Stimulated activated CD4-positive, alpha-beta T cell treated with anti-CD3 and anti-CD28 coated beads, TNF-alpha, amount 100 ng/mL, for 1 hour (primary cell): ENCODE results near the gene DET1.
"Not testable (repeated sequence)": the region's sequence is repeated elsewhere in the genome, so short reads cannot be mapped to it uniquely, and the experiment has no call there.

Experiments used
- DNase-seq, 3 donors: peaks; one replicate each; pipeline ENCODE4 v3.0.0-alpha.2; 2020; ENCODE audit warnings: low read depth in 3 of 3, low spot score in 1 of 3

DET1 gene

DNA sequence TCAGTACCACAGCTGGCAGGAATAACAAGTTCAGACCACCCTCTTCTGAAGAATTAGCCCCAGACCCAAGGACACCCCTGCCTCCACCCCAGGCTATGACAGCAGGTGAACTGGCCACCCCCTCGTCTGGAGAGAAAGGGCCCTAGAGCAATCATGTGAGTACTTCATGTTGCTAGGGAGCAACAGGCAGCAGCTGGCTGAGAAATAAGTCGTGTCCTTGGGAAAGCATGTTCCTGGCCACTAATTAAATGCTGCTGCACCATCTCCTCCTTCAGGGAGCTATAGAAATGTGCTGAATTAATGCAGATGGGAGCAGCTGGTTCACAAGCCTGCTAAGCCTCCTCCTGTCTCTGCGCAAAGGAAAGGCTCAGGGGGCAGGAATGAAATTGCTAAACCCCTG, 47.5 kb downstream of the DET1 start:
- no peak for DNase-seq

DNA sequence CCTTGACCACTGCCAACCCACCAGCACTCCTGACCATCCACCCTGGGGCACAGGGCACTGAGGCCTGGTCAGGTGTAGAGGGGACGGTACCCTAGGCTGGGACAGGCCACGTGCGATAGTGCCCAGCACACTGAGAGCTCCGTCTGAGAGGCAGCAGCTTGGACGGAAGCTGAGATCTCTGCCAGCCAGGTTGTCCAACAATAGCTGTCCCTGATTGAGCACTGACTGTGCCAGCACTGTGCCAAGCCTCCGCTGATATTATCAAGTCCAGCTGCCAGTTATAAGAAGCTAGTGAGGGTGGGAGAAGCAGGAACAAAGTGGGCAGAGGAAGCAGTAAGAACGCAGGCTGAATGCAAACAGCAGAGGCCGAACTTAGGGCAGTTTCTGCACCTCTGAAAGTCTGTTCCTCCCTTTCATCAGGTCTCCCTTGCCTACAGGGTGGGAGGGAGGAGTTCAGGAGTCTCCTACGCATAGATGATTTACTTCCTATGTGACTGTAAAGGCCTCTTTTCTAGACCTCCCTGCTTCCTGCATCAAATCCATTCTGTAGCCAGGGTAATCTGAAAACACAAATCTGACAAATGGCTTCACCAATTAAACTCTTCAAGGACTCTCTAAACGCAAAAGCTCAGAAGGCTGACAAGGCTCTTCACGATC, 49.2 kb downstream of the DET1 start:
- no peak for DNase-seq

DNA sequence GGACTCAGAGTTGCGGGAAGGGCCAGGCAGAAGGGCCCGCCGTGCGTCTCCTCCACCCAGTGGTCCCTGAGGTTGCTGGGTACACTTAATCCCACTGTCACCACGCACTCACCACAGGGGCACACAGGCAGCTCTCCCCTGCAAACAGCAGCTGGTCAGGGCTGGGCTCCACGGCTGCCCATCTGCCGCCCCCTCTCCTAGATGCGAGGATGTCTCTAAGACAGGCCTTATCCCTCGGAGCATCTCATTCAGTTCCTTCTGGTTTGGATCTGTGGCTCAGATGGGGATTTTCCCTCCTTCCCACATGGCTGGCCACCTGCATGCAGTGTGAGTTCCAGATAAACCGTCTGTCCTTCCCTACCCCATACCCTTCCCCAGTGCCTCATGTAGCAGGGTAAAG, 52.6 kb downstream of the DET1 start:
- no peak for DNase-seq

DNA sequence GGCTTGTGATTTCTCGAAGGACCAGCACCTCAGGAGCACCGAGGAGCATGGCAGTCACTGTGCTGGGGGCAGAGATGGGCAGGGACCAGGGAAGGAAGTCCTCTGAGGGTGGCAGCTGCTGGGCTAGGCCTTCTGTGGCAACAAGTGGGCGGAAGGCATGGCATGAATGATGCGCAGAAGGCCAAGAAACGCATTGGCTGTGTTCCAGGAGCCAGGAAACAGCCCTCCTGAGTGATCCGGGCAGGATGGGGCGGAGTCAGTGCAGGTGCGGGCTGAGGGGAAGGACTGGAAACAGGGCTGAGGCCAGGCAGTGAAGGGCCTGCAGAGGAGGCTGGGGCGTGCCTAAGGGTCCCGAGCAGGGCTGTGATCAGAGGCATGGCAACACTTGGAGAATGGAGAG, 55.3 kb downstream of the DET1 start:
- DNase-seq: no peak

DNA sequence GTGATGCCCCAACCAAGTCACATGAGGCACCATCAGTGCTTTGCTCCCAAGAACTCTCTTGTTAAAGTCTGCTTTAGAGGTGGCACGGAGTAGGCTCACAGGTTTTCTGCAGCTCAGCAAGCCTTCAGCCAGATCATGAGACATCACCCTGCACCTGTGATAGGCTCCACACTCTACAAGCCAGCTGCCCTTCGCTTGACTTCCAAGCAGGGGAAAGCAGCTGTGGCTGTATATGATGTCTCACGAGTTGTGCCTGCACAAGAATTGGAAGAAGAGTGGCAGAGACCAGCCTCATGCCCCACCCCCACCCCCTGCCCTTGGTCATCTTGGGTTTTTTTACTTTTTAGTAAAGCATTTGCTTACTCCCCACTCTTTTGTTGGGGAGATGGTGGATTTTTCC, 56.4 kb downstream of the DET1 start:
- no peak for DNase-seq

DNA sequence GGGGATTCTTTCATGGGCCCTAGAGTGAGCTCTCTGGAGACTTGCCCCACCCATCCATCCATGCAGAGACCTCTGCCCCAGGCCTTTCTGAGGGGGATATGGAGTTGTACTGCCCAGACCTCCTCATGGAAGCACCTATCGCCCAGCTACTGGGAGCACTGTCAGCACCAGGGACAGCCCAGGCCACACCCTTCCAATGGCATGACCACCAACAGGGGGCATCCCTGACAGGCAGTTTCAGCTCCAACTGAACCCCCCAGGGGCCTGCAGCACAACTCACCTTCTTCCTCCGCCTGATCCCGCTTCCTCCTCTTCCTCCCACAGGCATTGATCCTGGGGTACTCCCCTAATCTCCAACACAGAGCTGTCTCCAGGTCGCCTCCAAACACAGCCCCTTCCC, 57.2 kb downstream of the DET1 start:
- DNase-seq: no peak

DNA sequence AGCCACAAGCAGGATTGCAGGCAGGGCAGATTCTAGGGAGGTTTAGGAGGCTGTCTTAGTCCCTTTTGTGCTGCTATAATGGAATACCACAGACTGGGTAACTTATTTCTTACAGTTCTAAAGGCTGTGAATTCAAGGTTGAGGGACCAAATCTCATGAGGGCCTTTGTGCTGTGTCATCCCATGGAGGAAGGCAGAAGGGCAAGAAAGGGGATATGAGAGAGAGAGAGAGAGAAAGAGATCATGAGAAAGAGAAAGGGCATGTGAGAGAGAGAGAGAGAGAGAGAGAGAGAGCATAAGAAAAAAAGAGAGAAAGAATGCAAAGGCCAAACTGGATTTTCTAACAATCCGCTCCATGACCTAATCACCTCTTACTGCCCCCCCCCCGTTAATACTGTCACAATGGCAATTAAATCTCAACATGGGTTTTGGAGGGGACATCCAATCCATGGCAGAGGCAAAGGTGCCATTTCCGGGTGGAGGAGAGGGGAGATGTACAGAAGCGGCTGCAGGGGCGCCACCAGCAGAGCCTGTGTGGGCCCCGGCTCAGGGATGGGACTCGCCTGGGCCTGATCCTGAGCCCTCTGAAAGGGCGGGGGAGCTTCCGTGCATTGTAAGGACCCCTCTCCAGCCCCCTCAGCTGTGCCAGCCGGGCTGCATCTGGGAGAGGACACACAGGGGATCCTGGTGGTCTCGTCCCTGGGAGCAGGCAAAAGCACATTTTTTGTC, 58.5 kb downstream of the DET1 start:
- no peak for DNase-seq

DNA sequence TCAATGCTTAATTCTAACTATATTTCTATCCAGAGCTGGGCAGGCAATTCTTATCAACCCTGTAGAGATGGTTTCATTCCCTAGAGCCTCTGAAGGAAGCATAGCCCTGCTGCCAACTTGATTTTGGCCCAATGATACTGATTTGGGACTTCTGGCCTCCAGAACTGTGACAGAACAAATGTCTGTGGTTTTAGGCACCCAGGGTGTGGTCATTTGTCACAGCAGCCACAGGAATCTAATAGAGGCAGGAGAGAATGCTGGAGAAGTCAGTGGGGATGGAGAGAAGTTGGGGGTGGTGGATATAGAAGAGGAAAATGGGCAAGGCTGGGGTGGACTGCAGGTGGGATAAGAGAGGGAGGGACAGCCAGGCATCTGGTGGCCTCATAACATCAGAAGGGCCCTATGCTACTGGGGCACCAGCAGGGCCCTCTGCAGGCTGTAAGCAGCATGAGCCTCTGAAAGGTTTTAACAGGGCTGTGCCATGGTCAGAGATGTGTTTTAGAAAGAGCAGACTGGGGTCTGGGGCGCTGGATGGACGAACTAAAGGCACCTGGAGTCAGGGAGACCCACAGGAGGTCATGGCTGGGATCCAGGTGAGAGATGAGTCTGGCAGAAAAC, 59.2 kb downstream of the DET1 start:
- no peak for DNase-seq

DNA sequence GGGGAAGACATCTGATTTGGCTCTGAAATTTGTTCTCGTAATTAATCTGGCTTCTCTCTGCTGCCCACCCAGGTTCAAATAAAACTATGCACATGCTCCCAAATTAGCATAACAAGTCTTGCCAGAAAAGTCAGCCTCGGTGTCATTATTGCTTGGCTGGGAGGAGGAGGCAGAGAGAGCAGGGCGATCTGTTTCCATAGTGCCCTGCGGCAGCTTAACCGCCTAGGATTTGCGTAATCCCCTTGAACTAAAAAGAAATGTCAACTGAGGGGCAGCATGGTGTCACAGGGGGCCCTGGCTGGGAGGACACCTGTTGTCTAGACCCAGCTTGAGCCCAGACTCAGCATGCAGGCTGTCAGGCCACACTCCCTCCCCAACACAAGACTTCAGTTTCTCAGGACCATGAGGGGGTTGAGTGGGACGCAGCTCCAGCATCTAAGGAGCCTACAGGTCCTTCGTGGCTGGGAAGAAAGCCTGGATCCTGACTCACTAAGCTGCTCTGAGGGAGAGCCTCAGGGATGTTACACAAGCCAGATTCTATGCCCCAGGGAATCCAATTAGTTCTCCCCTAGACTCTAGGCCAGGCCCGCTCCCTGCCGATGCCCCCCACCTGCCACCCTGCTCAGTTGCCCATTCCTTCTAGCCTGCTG, 61.7 kb downstream of the DET1 start:
- no peak for DNase-seq

DNA sequence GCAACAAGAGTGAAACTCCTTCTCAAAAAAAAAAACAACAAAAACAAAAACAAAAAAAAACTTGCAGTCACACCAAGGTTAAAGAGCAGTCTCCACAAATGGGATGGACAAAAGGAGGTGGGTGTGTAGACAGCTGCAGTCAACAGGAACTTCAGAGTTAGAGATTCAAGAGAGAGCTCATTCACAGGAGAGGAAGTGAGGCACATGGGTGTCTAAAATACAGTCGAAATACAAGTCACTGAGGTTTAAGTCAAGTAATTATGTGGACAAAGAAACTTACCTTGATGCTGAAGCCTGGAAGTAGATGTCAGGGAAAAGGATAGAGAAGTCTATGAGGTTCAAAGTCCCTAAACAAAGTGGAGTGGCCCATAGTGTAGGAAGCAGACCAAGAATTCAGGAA, 64.2 kb downstream of the DET1 start:
- DNase-seq: no peak

DNA sequence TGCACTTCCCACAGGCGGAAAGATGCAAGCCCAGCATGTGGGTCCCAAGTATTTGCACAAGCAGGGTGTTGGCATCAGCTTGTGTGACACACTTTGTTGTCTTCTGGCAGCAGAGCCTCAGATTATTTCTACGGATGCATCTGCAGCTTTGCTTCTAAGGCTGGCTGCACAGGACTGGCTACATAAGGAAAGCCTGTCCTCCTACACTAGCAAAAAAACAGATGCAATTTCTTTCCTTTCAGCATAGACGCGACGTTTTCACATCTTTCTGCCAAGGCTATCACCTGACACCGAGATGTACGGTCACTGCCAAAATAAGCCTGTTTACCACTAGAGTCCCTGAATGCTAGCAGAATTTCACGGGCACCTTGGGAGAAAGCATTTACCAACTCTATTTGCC, 65.5 kb downstream of the DET1 start:
- no peak for DNase-seq

DNA sequence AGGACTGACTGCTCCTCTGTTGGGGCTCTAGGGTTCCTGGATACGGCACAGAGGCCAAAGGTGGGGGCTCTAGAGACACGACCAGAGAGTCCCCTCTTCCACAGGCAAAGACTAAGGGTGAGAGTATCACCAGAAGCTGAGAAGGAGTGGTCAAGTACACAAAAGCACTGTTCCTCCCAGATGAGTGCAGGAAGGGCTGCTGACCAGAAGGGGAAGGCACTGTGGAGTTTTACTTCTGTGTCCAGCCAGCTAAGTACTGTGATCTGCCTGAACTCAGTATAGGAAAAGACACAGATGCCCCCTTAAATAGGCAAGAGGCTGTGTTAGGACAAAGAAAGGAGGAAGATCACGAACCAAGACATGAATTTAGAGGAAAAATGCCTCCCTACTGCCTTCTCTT, 67.3 kb downstream of the DET1 start:
- DNase-seq: no peak

DNA sequence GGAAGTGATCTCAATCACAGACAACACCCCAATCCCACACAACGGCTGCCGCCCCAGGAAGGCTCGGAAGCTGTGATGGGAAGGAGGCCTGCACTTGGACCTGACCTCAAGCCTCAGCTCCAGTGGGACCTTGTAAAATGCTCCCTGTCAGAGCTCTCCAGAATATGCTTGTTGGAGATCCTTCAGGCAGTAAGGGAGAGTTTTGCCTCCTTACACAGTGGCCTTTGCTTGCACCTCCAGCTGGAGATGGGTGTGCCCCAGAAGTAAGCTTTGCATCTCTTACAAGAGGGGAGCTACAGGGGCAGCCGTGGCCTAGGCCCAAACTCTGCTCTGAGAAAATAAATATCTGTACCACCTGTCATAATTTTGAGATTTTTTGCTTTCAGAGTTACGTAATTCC, 68.6 kb downstream of the DET1 start:
- DNase-seq: no peak

DNA sequence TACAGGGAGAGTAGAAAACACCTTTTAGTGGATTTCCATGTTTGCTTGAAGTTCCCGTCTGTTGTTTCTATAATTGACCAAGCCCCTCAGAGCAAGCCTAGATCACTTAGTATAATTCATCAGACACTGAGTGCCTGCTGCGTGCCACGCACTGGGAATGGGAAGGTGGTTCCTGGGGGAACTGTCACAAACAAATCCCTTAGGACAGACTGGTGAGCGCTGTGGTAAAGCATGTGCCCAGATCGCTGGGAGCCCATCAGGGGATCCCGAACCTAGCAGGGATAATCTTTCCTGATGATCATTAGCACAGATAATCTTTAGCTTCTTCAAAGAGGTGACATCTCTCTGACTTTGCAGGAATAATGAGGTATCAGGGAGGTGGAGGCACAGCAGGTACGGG, 69.4 kb downstream of the DET1 start:
- DNase-seq: no peak

DNA sequence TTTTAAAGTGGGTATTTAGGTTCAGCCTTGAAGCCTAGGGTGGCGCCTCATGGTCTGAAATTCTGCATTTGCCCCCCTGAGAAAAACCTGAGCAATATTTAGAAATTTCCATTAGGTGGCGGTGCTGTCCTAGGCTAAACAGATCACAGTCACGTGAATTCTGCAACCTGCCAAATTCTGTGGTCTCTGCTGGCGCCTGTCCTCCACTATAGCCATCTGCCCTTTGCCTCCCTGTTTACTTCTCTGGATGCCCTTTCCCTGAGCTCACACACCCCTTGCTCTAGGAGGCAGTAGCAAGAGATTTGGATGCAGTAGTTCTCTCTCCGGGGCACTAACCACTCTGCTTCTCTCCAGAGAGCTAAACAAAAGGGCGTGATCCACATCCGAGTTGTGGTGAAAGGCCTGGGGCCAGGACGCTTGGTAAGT, 69.8 kb downstream of the DET1 start:
- no peak for DNase-seq

DNA sequence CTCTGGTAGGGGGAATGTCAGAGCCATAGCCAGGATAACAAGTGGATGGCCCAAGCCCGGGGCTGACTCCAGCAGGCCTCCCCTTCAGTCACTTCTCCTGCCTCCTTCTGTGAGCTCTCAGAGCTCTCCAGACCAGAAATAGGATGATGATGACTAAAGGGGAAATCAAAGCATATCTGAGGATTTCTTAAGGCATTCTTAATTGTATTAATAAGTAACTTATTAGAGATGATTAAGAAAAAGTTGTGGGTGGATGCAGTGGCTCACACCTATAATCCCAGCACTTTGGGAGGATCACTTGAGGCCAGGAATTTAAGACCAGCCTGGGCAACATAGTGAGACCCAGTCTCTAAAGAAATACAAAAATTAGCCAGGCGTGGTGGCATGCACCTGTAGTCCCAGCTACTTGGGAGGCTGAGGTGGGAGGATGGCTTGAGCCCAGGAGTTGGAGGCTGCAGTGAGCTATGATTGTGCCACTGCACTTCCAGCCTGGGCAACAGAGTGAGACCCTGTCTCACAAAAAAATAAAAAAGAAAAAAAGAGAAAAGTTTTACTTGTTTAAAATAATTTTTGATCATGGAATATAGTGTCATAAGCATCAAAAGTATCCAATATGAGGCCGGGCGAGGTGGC, 72.7 kb downstream of the DET1 start:
- not testable (repeated sequence) for DNase-seq

DNA sequence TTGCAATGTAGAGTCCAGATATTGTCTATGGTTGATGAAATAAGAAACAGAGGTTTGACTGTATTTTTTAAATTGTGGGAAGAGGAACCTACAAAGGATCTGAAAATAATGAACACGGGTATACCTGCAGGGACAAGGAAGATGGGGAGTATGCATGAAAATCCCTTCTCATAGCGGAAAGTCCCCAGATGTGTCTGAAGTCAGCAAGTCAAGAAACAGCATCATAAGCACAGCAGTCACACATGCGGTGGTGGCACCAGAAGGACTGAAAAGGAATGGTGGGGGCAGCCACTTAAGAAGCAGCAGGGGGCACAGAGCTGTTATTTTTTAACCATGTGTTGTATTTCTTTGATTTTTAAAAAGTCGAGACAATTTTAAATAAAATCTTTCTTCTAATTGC, 74.3 kb downstream of the DET1 start:
- DNase-seq: no peak

DNA sequence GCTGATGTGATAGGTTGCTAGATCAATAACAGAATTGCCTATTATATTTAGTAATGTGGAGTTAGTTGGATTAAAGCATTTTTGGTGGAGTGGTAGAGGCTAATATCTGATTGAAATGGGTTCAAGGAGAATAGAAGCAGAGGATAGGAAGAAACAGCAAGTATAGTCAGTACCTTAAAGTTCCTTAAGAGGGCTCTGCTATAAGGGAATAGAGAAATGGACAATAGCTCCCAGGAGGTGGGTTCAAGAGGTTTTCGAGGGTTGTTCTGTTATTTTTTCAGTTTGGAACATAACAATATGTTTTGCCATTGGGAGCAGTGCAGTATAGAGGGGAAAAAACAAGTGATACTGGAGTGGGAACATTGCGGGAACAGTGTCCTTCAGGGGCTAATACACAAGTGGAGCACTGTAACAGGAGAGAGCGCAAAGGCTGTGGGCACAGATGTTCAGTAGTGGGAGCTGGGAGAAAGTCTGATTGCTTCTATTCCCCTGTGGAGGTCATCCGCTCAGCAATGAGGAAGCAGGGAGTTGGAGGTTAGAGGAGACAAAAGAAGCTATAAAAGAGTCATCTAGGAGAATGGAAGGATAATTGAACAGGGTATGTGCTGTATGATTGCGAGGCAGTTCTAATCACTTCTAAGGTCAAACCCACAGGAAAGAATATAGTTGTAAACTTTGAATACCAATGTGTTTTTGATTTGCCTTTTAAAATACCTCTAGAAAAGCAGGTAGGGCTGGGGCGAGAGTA, 75.7 kb downstream of the DET1 start:
- DNase-seq: no peak

DNA sequence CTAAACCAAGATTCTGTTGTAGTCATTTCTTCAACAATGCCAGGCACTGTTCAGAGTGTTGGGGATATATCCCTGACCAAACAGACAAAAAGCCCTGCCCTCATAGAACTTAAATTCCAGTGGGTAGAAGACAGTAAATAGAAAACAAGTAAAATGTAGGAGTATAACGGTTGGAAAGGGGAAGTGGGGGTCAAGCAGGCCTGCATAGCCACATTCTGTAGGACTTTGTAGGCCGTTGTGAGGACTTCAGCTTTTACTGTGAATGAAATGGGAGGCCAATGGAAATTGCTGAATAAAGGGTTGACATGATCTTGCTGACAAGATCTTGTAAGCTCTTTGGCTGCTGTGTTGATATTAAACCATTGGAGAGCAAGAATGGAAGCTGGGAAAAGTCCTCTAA, 77.2 kb downstream of the DET1 start:
- DNase-seq: no peak

DNA sequence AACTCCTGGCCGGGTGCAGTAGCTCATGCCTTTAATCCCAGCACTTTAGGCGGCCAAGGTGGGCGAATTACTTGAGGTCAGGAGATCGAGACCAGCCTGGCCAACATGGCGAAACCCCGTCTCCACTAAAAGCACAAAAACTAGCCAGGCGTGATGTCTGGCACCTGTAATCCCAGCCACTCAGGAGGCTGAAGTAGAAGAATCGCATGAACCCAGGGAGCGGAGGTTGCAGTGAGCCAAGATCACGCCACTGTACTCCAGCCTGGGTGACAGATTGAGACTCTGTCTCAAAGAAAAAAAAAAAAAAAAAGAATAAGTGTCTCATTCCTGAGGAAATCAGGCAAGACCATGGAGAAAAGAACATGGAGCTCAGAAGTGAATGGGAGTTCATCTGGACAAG, 77.8 kb downstream of the DET1 start:
- DNase-seq: not testable (repeated sequence)

DNA sequence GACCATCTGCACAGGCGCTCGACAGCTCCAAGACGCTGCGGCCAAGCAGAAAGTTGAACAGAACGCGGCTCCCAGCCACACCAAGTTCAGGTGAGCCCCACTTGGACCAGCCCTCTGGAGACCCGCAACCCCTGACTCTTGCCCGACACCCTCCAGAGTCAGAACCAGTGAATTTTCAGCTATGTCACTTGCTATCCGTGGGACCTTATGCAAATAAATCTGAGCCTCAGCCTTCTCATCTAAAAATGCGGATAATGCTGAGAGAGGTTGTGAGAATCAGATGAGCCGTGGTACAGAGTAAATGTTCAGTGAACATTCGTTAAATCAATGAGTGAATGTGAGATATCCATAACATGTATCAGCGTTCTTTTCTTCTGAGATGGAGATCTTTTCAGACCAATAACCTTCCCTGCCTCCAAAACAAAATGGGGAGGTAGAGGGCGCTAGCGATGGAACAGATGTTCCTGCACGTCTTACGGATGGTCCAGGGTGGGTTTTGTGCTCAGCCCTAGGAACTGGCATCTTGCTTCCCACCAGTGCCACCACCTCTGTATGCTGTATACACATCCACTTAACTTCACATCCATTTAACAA, 78.4 kb downstream of the DET1 start:
- no peak for DNase-seq
